HG02852 (cell line): ENCODE measurements around the gene WDFY2.

Experiments used
- ATAC-seq: cut with Tn5 transposase; IDR thresholded peaks from one replicate; pipeline ENCODE4 v1.9.1; 2021; ENCODE audit warnings: mild to moderate bottlenecking, moderate library complexity; ENCODE audit not compliant: unreplicated experiment

WDFY2 gene

DNA sequence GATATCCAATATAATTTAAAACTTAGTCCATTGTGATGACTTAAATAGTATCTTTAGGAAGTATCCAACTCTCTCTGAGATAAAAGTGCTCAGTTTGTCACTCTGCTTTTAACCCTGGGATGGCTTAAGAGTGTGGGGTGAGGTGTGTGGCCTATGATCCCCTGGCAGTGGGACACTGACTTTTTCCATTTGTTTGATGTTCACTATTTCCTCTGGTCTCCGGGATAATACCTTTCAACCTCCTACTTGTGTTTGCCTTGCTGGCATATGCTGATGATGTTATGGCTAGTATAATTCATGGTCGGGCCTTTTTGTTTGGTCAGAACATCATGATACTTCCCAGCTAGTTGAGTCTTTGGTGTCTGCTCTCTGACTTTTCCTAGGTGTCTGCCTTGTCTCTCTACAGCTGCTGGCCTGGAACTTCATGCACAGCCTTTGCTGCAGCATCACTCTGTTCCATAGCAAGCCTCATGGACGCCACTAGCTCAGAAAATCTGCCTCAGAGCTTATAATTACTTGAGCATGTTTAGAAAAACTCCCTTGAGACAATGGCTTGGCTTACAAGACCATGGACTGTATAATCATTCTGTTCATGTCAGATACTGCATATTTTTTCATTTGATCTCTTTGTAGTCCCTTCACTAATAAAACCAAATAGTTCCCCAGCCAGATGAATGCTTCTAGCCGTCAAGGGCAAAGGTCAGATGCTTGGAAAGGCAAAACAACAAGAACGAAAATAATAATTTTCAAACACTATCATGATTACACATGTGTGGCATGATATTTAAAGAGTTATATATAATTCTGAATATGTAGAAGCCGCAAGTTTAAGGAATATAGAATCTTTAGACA lies 75.2 kb downstream of the WDFY2 start:
- ATAC-seq = no peak

DNA sequence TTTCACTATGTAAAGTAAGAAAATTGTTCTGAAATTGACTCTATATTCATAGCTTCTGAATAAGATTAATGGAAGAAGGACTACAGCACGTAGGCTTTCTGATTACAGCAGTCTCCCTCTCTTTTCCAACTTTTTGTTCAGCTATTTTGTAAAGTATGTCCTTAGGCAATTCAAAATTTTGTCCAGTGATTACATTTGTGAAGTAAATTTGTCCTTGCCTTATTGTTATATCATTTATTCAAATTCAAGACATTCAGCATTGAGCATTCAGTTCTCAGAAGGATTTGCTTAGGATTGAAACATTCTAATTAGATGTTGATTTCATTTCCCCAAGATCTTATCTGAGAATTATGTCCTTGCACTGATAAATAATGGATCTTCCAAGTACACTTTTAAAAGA lies 76.6 kb downstream of the WDFY2 start:
- ATAC-seq = no peak

DNA sequence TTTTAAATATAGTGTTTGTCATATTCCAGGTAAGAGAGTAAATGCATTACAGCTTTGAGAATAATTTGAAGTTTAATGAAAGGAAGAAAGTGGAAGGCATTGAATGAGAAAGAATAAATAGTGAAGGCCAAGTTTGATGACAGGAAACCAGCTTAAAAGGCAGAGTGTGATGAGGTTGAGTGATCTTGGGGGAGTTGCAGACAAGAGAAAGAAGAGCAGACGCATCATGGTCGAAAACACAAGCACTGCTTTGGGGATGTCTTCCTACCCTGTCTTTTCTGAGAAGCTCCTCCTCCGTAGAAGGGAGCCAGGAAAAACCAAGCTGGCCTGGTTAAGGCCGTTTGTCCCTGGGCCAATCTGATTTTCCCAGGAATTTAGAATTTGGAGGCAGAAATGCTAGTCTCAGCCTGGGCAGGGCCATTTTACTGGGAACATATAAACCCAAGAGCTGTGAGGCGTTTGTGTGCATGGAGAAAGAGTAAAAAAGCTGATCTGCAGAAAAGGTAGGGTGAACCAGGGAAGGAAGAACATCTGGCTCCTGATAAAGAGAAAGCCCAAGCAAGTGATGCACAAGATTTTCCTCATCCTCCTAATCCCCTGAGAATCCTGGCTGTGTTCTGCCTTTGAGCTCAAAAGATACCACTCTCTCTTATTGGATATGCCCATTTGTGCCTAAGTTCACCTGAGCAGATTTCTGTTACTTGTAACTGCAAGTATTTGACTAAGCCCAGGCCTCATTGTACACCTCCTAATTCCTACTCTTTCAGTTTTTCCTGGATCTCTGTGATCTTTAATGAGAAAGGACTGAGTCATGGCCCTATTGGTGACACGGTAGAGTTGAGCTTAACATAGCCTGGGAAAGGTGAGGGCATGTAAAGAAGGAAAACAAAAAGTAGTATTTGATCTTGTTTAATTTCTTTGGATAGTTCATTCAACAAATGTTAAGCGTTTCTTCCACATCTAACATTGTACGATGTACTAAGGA lies 80.0 kb downstream of the WDFY2 start:
- no peak for ATAC-seq

DNA sequence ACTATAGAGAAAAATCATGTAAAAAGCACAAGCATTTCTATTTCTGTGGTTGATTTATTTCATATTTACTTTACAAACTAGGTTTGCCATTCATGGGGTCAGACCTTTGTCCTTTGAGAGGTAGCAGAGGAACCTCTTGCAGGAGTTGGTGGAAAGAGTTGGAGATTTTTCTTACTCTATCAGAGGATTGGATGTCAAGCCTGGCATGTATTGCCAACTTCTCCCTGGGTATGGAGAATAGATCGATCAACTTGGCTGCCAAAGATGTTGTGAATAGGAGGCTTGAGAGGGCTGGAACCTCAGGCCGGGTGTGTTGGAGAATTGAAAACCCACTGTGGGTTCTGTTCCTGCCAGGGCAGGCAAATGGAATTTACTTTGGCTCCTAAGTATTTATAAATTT lies 81.2 kb downstream of the WDFY2 start:
- ATAC-seq = no peak

DNA sequence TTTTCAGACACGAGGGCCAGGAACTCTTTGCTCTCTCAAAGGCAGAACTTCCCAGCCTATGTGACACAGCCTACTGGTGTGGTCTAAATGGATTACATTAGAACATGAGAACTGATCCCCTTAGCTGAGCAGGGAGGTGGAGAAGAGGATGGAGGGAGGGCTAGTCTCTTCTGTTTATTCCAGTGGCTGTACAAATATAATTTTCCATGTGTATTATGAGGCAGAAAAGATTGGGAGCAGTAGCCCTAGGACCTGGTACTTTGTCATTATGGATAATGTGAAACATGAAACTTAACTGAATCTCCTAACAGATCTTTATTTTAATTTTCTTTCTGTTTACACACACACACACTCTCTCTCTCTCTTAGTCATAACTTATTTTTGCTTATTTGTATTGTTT lies 82.1 kb downstream of the WDFY2 start:
- ATAC-seq = no peak

DNA sequence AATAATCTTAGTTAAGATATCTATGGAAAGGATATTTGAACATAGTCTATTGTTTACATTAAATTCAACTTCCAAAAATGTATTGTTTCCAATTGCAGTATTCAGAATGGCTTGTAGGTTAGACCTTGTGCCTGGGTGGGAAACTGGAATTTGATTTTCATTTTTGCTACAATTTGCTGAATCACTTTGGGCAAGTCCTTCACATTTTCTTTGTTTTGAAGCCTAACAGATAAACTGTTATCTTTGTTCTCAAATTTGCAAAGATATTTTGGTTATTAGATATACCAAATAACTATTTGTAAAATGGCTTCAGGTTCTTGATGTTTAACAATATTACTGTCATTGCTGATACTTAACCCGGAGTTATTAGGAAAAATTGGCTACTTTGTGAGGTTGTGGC lies 82.6 kb downstream of the WDFY2 start:
- ATAC-seq = no peak

DNA sequence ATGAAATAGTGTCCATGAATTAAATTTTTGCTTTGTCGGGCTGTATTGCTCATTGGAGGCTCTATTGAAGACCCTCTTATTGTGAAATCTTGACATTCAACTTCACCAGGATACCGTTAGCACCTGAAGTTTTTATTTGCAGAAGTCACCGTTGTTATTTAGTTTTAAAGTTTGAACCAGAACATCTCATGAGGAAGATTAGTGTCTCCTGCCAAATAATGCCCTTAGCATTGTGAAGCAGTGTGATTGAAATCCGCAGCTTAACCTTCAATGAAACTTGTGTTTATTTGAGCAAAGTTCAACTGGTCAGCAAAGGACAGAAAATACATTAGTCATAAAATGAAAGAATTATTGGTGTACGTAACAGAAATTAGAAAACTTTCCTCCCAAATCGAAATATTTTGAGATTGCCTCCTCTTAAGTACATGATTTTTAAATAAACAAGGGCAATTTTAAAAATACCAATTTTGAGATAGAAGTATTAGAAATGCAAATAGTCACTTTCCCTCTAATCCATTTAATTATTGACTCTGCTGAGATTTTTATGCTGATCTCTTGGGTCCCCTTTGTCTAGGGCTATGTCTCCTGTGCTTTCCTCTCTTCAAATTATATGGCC lies 84.4 kb downstream of the WDFY2 start:
- no peak for ATAC-seq

DNA sequence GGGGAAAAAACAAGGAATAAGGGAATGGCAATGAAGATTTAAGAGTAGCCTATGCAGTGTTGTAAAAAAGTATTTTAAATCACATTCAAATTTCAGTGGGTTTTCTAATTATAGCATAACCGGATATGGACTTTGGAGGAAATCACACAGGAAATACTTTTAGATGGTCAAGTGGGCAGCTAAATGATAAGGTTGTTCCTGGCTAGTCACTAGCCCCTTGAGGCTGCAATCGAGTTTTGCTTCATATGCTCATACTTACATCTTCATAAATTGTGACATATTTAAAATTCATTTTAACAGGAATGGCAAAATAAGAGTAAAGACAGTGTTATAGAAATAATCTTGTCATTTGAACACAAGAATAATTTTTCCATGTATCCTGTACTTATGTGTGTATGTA lies 88.9 kb downstream of the WDFY2 start:
- no peak for ATAC-seq

DNA sequence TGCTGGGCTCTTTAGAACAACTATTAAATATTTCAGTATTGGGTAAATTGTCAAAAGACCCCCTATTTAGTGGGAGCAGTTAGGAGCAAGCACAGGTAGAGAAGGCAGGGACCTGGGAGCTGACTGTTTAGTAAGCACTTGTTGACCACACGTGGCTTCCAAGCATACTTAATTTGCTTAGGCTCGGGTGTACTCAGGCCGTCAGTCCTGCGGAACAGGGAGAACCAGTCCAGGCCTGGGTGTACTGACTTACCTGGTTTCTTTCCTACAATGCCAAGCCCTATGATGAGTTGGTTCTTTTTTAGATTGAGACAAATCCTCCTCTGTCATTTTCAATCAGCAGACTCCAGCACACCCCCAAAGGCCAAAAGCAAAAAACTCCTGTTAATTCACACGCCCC lies 90.0 kb downstream of the WDFY2 start:
- ATAC-seq = no peak

DNA sequence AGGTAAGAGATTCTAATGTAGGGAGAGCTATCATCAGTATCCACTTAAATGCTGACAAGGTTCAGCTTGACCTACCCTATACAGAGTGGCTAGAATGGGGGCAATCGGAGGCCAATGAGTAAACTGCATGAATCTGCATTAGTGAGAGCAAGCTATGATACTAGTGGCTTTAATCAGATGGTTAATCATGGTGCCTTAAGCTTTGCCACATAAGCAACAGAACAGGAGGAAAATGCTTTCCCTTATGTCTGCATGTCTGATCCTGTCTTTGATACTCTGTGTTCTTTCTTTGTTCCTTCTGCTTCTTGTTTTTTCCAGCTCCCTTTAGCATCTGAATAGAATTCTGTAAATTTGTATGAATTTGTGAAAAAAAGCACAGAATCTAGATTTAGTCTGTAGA lies 91.1 kb downstream of the WDFY2 start:
- no peak for ATAC-seq

DNA sequence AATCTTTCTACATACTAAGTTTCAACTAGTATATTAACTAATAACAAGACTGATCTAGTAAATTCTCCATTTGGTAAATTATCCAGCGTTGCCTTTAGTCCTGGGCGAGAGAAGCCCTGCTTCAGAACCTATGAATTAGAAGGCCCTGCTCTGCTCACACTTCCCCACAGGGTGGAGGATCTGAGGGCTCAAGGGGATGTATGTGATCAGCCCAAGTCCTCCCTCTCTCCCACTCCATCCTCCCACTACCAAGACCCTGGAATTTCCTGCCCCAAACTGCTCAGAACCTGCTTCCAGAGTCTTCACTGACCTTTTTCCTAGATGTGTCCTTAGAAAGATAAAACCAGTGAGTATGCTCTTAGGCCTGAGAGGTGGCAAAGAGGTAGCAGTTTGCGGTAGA lies 91.6 kb downstream of the WDFY2 start:
- ATAC-seq = no peak

DNA sequence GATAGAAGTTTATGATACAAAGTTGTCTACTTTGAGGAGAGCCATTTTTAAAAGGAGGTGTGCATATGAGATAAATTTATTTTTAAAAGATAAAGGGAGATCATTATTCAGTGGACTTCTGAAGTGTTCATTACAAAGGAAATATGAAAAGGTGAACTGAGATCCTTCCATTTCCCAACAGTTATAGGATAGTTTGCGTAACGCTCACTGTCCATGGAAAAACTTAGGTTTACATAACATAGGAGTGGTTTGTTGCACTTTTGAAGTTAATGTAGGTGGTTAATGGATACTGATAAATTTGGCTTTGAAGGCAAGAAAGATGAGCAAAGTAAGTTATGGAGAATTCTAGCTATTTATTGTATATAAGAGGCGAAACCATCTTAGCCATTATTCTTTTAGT lies 92.5 kb downstream of the WDFY2 start:
- ATAC-seq = no peak

DNA sequence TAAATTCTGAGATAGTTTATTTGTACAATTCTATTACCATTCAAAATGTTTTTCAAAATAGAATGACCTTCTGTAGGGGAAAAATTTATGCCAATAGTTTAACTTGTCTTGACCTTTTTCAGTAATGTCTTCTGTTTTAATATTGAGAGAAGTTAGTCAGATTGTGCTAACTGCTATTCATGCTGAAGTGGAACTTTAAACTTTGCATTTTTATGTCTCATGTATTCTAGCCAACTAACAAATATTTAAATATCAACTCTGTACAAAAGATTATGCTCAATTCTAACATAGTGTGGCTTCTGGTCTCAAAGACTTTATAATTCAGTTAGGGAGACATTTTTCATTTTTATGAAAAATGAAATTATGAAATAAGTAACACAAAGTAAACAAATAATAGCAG lies 94.2 kb downstream of the WDFY2 start:
- ATAC-seq = no peak

DNA sequence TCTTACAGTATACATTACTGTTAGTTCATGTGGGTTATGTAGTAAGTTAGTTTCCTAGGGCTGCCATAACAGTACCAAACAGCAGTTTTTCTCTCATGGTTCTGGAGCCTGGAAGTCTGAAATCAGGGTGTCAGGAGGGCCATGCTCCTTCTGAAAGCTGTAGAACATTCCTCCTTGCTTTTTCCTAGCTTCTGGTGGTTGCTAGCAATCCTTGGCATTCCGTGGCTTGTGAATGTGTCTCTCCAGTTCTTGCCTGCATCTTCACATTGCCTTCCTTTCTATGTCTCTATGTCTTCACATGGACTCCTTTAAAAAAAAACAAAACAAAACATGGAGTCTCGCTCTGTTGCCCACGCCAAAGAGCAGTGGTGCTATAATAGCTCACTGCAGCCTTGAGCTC lies 95.4 kb downstream of the WDFY2 start:
- no peak for ATAC-seq

DNA sequence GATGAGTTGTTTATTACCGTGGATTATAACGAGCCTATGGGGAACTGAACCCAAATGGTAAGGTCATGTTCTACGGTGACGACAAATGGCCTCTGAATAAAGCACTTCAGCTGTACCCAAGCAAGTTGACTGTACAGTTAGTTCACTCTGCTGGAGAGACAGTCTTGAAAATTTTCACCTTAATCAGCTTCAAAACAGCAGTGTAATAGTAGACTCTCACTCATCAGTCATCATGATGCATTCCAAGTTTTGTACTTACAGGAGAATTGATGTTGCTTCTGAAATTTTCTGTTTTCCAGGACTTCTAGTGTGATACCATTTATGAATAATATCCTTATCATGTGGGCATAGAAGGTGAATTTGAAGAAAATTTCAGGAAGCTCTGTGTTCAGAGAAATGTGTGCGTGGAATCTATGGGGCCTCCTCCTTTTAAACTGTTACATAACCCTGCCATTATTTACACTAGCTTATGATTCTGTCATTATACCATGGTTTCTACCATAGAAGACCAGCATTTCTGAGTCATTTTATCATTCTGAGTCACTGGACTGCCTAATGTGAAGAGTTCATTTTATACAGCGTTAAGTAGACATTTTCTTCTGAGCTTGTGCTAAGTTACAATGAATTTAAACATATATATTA lies 96.9 kb downstream of the WDFY2 start:
- no peak for ATAC-seq

DNA sequence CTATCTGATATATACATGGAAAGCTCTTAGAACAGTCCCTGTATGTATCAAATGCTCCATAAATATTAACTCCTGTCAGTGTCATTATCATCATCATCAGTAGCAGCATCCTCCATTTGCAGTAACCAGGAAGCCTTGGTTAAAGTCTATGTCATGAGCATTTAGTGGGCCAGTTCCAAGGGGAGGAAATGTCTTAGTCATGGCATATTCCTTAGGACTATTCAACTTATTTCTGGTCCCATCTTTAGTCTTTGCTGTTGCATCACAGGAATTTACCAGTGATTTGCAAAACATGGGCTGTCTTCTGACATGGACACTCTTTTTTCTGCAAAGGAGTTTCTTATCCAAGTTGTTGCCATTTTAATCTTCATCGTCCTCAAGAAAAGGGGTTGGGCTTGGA lies 98.4 kb downstream of the WDFY2 start:
- no peak for ATAC-seq

DNA sequence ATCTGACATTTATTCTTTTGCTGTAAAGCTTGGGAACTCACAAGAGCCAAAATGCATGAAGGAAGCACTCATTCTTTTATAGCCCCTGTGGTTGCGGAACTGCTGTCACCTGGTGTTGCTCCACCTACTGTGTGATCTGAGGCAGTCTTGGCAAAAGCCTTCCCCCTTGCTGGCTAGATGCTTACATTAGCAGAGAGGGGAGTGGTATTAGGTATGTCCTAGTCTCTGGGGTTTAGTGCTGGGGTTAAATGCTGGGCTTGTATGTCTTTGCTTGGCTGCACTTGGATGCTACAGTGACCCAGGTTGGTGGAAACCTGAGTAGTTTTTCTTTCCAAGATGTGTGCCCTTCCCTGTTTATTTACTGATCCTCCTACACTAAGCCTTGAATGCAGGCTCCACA lies 99.3 kb downstream of the WDFY2 start:
- no peak for ATAC-seq

DNA sequence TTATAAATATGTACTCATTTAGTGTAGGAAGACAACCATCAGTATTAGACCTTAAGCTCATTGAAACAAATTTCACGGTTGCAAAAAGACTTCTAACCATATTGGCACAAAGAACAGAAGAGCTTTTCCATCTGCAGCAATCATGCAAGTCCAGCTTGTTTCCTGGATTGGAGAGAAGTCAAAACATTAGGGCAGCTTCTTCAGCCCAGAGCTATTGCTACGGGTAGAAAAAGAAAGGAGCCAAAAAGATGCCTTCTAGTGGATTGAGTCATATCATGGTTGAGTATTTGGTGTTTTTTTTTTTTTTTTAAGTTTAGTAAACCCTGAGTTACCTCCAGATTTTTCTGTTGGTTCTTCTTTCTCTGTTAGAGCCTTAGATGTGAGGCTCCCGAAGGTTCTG lies 99.8 kb downstream of the WDFY2 start:
- ATAC-seq = no peak

DNA sequence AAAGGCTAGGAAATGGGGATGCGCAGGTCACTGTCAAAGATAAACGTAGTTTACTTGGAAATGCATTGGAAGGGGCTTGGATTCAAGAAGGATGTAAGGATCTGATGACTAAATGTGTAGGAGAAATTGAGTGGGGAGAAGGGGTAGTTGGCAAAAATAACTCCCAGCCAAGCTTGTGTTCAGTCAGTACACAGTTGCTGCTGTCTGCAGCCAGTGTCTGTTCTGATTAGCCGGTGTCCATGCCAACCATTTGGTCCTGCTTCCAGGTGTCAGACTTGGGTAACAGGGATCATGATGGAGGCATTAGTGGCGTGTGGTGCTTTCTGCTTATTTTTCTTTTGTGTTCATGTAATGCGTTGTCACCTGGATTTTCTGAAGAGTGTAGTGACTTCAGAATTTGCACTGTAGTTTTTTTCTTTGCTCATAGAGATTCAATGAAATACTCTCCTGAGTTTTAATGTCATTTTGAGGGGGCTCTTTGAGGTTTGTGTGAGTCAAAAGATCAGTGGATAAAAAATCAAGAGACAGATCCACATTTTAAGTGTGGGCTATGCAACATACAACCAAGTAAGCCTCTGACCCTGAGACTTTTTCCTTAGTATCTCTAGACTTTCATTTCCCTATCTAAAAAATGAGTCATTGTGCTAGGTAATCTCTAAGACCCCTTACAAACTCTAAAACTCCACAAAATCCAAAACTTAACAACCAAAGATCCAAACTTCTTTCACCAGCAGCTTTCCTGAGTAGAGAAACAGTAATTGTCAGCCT lies 103.9 kb downstream of the WDFY2 start:
- no peak for ATAC-seq

DNA sequence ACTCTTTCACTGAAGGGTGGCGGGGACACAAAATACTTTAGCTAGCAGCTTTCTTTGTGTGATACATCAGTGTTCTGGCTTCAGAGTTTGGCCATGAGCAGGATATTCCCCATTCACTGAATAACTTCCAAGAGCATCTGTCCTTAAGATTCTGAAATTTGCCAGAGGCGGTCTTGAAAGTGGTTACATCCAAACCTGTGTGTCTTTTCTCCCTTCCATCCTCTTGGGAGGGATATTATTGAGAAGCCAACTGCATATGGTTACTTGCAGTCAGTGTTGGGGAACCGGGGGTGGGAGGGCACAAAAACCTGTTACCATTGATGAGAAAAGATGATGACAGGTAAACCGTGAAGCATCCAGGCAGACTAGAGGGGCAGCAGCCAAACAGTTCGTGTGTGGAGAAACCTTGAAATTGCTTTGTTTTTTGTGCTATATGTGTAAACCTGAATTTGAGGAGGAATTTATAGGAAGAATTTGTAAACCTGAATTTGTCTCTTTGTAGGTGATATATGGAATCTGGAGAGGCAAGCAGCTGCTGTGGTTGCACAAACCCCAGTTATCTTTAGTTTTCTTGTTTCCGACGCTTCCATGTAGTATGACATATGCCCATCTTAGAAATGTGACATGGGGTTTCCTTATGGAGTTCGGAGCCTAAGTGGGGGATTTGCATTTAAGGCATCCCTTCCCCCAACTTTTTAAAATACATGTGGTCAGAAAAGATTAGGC lies 104.8 kb downstream of the WDFY2 start:
- ATAC-seq = no peak
